ENCODE results near the gene MGA.

DNA sequence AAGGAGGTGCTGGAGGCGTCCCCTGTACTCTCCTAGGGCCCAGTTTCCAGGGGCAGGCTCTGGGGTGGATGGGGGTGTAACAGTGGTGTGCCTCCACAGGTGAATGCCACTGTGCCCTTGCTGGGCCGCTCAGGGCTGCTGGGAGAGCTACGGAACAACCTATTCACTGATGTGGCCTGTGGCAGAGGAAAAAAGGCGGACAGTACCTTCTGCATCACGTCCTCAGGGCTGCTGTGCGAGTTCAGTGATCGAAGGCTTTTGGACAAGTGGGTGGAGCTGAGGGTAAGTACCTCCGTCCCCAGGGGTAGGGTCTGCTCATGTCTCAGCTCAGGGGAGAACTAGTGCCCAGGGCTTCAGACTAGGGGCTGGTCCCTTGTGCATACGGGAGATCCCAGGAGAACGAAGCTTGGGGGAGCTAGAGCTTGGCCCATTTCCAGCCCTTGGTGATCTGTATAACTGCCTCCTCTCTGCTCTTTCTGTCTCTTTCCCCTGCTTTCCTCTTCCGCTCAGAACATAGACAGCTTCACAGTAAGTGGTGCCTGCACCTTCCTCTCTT lies 152.7 kb downstream of the MGA start:
- TF ChIP-seq, protein P1, sequence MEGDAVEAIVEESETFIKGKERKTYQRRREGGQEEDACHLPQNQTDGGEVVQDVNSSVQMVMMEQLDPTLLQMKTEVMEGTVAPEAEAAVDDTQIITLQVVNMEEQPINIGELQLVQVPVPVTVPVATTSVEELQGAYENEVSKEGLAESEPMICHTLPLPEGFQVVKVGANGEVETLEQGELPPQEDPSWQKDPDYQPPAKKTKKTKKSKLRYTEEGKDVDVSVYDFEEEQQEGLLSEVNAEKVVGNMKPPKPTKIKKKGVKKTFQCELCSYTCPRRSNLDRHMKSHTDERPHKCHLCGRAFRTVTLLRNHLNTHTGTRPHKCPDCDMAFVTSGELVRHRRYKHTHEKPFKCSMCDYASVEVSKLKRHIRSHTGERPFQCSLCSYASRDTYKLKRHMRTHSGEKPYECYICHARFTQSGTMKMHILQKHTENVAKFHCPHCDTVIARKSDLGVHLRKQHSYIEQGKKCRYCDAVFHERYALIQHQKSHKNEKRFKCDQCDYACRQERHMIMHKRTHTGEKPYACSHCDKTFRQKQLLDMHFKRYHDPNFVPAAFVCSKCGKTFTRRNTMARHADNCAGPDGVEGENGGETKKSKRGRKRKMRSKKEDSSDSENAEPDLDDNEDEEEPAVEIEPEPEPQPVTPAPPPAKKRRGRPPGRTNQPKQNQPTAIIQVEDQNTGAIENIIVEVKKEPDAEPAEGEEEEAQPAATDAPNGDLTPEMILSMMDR (conservative IDR thresholded peaks at IDR 0.05), result no peak
- no peak for TF ChIP-seq EZH2 (IDR thresholded peaks at IDR 0.05; ENCODE audit: low read depth)
